ENCODE measurements around the gene FBXW11.
"Not testable (repeated sequence)": the region's sequence is repeated elsewhere in the genome, so short reads cannot be mapped to it uniquely, and the experiment has no call there.

FBXW11 gene

DNA sequence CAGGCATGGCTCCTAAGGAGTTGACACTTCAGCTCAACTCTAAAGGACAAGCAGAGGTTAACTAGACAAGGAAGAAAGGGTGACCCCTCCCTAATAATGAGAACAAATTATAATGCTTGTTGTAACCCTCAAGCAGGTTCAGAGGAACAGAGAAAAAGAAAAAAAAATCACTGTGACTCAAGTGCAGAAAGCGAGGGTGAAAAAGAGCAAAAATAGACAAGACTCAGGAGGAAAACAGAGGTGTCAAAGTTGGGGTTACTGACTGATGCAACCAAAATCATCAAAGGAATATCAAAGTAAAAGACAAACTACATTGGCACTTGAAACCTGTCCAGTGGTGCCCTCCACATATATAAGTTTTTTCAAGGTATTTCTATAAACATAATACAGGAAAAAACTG is 28.4 kb downstream of the FBXW11 start:
- Histone ChIP-seq H3K27me3 (ENCODE audit: control insufficient read depth, insufficient read depth, low read length) (no peaks in the 10 kb centered on the region), H3K9ac (ENCODE audit: low read length) (no peak overlapping the region), H3K4me3 (ENCODE audit: low read length) (no peak overlapping the region), H3K9me3 (ENCODE audit: control insufficient read depth, low read length) (peaks cover 5% of the 10 kb centered on the region), H3K4me1 (ENCODE audit: control insufficient read depth, insufficient read depth, low read length) (peaks cover 15% of the 10 kb centered on the region), H3K36me3 (ENCODE audit: control insufficient read depth, insufficient read depth, low read length) (no peaks in the 10 kb centered on the region)

- H3K36me3 ChIP-seq (ENCODE audit: control insufficient read depth, insufficient read depth, low read length); H3K4me3 ChIP-seq (ENCODE audit: low read length); H3K27me3 ChIP-seq (ENCODE audit: control insufficient read depth, insufficient read depth, low read length); H3K9ac ChIP-seq (ENCODE audit: low read length); H3K9me3 ChIP-seq (ENCODE audit: control insufficient read depth, low read length): not testable (repeated sequence)
- peaks cover 15% of the 10 kb centered on the region for H3K4me1 ChIP-seq (ENCODE audit: control insufficient read depth, insufficient read depth, low read length)
These were observed 29.0 kb downstream of the FBXW11 start for GRCh38 chr5:171977244-171977950.

GRCh38 chr5:171975877-171976667 is 30.4 kb downstream of the FBXW11 start:
- Histone ChIP-seq H3K36me3 (ENCODE audit: control insufficient read depth, insufficient read depth, low read length) (no peaks in the 10 kb centered on the region), H3K27me3 (ENCODE audit: control insufficient read depth, insufficient read depth, low read length) (no peaks in the 10 kb centered on the region), H3K9me3 (ENCODE audit: control insufficient read depth, low read length) (peaks cover 5% of the 10 kb centered on the region)

GRCh38 chr5:171975262-171975876 is 31.1 kb downstream of the FBXW11 start:
- H3K9ac ChIP-seq (ENCODE audit: low read length): no peak overlapping the region
- no peak overlapping the region for H3K4me3 ChIP-seq (ENCODE audit: low read length)
- H3K27me3 ChIP-seq (ENCODE audit: control insufficient read depth, insufficient read depth, low read length): no peaks in the 10 kb centered on the region
- H3K36me3 ChIP-seq (ENCODE audit: control insufficient read depth, insufficient read depth, low read length): no peaks in the 10 kb centered on the region
- peaks cover 15% of the 10 kb centered on the region for H3K4me1 ChIP-seq (ENCODE audit: control insufficient read depth, insufficient read depth, low read length)
- H3K9me3 ChIP-seq (ENCODE audit: control insufficient read depth, low read length): peaks cover 5% of the 10 kb centered on the region

More at GRCh38 chr5:171975877-171976667, 30.4 kb downstream of the FBXW11 start:
- H3K9ac ChIP-seq (ENCODE audit: low read length): no peak overlapping the region
- H3K4me1 ChIP-seq (ENCODE audit: control insufficient read depth, insufficient read depth, low read length): peaks cover 15% of the 10 kb centered on the region
- H3K4me3 ChIP-seq (ENCODE audit: low read length): no peak overlapping the region

GRCh38 chr5:171970826-171971225 is 35.6 kb downstream of the FBXW11 start:
- no peaks in the 10 kb centered on the region for H3K9me3 ChIP-seq (ENCODE audit: control insufficient read depth, low read length)
- peaks cover 16% of the 10 kb centered on the region for H3K4me1 ChIP-seq (ENCODE audit: control insufficient read depth, insufficient read depth, low read length)
- no peaks in the 10 kb centered on the region for H3K36me3 ChIP-seq (ENCODE audit: control insufficient read depth, insufficient read depth, low read length)
- no peak overlapping the region for H3K9ac ChIP-seq (ENCODE audit: low read length)
- no peak overlapping the region for H3K4me3 ChIP-seq (ENCODE audit: low read length)
- no peaks in the 10 kb centered on the region for H3K27me3 ChIP-seq (ENCODE audit: control insufficient read depth, insufficient read depth, low read length)

DNA sequence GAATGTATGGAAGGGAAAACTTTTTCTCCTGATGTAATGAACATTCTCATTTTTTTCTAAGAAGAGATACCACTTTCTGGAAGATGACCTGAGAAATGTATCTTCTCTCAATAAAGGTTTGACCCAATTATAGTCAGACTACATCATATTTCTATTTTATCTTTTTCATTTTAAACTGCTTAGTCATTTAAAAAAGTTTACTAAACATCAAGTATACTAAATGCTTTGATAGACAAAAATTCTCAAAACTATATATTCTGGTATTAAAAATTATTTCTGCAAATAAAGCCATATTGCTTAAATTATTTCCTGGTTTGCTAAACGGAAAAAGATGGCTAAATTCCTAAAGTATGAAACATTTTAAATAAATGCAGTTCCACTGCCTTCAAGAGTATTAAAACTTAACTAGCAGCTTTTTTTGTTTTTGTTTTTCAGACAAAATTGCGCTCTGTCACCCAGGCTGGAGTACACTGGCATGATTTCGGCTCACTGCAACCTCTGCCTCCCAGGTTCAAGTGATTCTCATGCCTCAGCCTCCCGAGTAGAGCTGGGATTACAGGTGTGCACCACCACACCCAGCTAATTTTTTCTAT is 37.1 kb downstream of the FBXW11 start:
- Histone ChIP-seq H3K9me3 (ENCODE audit: control insufficient read depth, low read length) (no peaks in the 10 kb centered on the region), H3K4me1 (ENCODE audit: control insufficient read depth, insufficient read depth, low read length) (peaks cover 8% of the 10 kb centered on the region), H3K27me3 (ENCODE audit: control insufficient read depth, insufficient read depth, low read length) (no peaks in the 10 kb centered on the region), H3K4me3 (ENCODE audit: low read length) (no peak overlapping the region), H3K36me3 (ENCODE audit: control insufficient read depth, insufficient read depth, low read length) (no peaks in the 10 kb centered on the region), H3K9ac (ENCODE audit: low read length) (no peak overlapping the region)

GRCh38 chr5:171968531-171968930 is 37.9 kb downstream of the FBXW11 start:
- H3K4me1 ChIP-seq (ENCODE audit: control insufficient read depth, insufficient read depth, low read length): peaks cover 16% of the 10 kb centered on the region
- no peak overlapping the region for H3K9ac ChIP-seq (ENCODE audit: low read length)
- H3K9me3 ChIP-seq (ENCODE audit: control insufficient read depth, low read length): no peaks in the 10 kb centered on the region
- H3K27me3 ChIP-seq (ENCODE audit: control insufficient read depth, insufficient read depth, low read length): no peaks in the 10 kb centered on the region
- H3K4me3 ChIP-seq (ENCODE audit: low read length): no peak overlapping the region
- no peaks in the 10 kb centered on the region for H3K36me3 ChIP-seq (ENCODE audit: control insufficient read depth, insufficient read depth, low read length)

GRCh38 chr5:171966964-171967363 is 39.5 kb downstream of the FBXW11 start:
- no peaks in the 10 kb centered on the region for H3K9me3 ChIP-seq (ENCODE audit: control insufficient read depth, low read length)
- H3K4me3 ChIP-seq (ENCODE audit: low read length): no peak overlapping the region
- no peaks in the 10 kb centered on the region for H3K36me3 ChIP-seq (ENCODE audit: control insufficient read depth, insufficient read depth, low read length)
- H3K9ac ChIP-seq (ENCODE audit: low read length): no peak overlapping the region
- H3K27me3 ChIP-seq (ENCODE audit: control insufficient read depth, insufficient read depth, low read length): no peaks in the 10 kb centered on the region
- peaks cover 25% of the 10 kb centered on the region for H3K4me1 ChIP-seq (ENCODE audit: control insufficient read depth, insufficient read depth, low read length)

DNA sequence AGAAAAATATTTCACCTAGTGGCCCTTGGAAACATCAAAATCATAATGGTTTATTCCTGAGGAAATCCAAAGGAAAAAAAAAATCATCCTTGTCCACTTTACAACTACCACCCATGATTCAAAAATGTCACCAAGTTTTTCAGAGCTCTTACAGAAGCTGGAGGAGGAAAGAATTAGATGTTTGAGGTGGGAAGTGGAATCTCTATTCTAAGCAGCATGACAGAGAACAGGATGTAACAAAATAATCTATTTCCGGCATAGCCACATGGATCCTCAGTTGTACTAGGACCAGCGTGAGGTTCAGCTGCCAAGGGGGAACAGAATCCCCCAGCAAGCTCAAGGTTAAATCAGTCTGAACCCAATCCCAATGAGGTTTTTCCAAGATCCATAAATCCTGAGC is 40.2 kb downstream of the FBXW11 start:
- H3K36me3 ChIP-seq (ENCODE audit: control insufficient read depth, insufficient read depth, low read length): no peaks in the 10 kb centered on the region
- H3K4me1 ChIP-seq (ENCODE audit: control insufficient read depth, insufficient read depth, low read length): peaks cover 25% of the 10 kb centered on the region
- H3K4me3 ChIP-seq (ENCODE audit: low read length): no peak overlapping the region
- no peaks in the 10 kb centered on the region for H3K27me3 ChIP-seq (ENCODE audit: control insufficient read depth, insufficient read depth, low read length)
- no peak overlapping the region for H3K9ac ChIP-seq (ENCODE audit: low read length)
- no peaks in the 10 kb centered on the region for H3K9me3 ChIP-seq (ENCODE audit: control insufficient read depth, low read length)

- Histone ChIP-seq H3K9ac (ENCODE audit: low read length) (no peak overlapping the region), H3K4me3 (ENCODE audit: low read length) (no peak overlapping the region), H3K36me3 (ENCODE audit: control insufficient read depth, insufficient read depth, low read length) (no peaks in the 10 kb centered on the region), H3K4me1 (ENCODE audit: control insufficient read depth, insufficient read depth, low read length) (peaks cover 25% of the 10 kb centered on the region), H3K9me3 (ENCODE audit: control insufficient read depth, low read length) (no peaks in the 10 kb centered on the region), H3K27me3 (ENCODE audit: control insufficient read depth, insufficient read depth, low read length) (no peaks in the 10 kb centered on the region)
These were observed 40.7 kb downstream of the FBXW11 start for GRCh38 chr5:171965745-171966144.

DNA sequence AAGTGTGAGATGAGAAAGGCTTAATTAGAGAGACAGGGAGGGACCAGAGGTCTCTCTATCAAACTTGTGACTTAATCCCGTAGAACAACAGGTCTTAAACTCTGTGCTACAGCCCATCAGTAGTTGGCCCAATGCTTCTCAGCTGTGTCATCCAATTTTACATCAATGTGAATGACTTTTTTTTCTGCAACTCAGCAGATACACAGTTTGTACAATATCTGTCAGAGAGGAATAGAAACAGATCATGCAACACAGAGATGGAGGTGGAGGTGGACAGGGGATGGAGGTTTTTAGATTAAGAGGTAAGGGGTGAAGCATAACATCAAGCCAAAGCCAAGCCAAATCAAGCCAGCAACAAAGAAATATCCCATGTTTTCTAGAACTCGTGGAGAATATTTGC is 43.0 kb downstream of the FBXW11 start:
- peaks cover 25% of the 10 kb centered on the region for H3K4me1 ChIP-seq (ENCODE audit: control insufficient read depth, insufficient read depth, low read length)
- H3K9ac ChIP-seq (ENCODE audit: low read length): no peak overlapping the region
- H3K27me3 ChIP-seq (ENCODE audit: control insufficient read depth, insufficient read depth, low read length): no peaks in the 10 kb centered on the region
- H3K9me3 ChIP-seq (ENCODE audit: control insufficient read depth, low read length): no peaks in the 10 kb centered on the region
- no peaks in the 10 kb centered on the region for H3K36me3 ChIP-seq (ENCODE audit: control insufficient read depth, insufficient read depth, low read length)
- H3K4me3 ChIP-seq (ENCODE audit: low read length): no peak overlapping the region

- no peaks in the 10 kb centered on the region for H3K9me3 ChIP-seq (ENCODE audit: control insufficient read depth, low read length)
- no peaks in the 10 kb centered on the region for H3K36me3 ChIP-seq (ENCODE audit: control insufficient read depth, insufficient read depth, low read length)
- H3K4me3 ChIP-seq (ENCODE audit: low read length): no peak overlapping the region
- no peak overlapping the region for H3K9ac ChIP-seq (ENCODE audit: low read length)
- H3K4me1 ChIP-seq (ENCODE audit: control insufficient read depth, insufficient read depth, low read length): peaks cover 43% of the 10 kb centered on the region
- no peaks in the 10 kb centered on the region for H3K27me3 ChIP-seq (ENCODE audit: control insufficient read depth, insufficient read depth, low read length)
These were observed 45.3 kb downstream of the FBXW11 start for GRCh38 chr5:171961117-171961516.

Data from mucosa of stomach (tissue), 1 donor.